ENCODE results near the gene GAS6. TPM values are rescaled to one million over a fixed set of nuclear protein-coding genes. Genes with fewer than 3 reads are reported as not detected.
A peak's percentile ranks its signal among the peaks of the same experiment; 100 is the strongest.
"Not testable (repeated sequence)": the region's sequence is repeated elsewhere in the genome, so short reads cannot be mapped to it uniquely, and the experiment has no call there.

The GAS6 gene
- total RNA-seq, result 36.5 TPM

DNA sequence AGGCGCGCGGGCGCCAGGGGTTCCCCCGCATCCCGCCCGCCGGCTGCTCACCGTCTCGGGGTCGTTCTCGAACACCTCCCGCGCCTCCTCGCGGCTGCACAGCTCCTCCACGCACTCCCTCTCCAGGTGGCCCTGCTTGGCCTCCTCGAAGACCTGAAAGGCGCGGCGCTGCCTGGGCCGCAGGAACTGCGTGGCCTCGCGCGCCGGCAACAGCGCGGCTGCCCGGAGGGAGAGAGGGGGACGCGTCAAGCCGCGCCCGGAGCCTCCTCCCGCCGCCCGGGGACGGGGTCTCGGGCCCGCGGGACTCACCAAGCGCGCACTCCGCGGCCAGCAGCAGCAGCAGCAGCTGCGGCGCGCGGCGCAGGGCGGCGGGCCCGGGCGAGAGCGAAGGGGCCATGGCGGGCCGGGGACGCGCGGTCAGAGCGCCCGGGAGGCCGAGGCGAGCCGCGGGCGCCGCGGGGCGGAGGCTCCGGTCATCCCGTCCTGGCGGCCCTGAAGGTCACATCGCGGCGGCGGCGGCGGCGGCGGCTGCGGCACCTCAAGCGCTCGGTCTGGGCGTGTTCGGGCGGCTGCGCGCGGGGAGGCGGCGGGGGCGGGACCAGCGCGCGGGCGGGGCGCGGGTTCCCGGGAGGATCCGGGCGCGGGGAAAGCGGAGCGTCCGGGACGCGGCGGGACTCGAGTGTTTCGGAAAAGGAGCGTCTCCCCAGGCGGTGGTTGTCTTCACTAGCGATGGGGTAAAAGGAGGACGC is at the start of gene GAS6:
TSS of gene GAS6 (minus strand) at position 553 of the 749 bp plus-strand sequence. CDS start at position 397, 156 bp downstream.
- peak; percentile 75 for ATAC-seq

DNA sequence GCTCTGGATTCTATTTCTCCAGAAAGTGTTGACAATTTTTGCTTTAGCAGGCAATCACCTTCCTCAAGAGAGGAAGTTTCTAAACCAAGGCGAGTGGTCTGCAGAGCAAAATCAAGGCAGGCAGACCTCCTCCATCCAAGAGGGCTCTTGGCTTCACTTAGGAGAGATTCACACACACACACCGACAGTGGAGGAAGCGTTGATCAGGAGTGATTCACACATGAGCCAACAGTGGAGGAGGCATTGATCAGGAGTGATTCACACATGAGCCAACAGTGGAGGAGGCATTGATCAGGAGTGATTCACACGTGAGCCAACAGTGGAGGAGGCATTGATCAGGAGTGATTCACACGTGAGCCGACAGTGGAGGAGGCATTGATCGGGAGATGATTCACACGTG is 49.5 kb upstream of the GAS6 start:
- DNase-seq (ENCODE audit: low spot score); ATAC-seq: not testable (repeated sequence)

More for the DNA sequence above, at the start of gene GAS6:
- peak; percentile 78 for DNase-seq (ENCODE audit: low spot score)

DNA sequence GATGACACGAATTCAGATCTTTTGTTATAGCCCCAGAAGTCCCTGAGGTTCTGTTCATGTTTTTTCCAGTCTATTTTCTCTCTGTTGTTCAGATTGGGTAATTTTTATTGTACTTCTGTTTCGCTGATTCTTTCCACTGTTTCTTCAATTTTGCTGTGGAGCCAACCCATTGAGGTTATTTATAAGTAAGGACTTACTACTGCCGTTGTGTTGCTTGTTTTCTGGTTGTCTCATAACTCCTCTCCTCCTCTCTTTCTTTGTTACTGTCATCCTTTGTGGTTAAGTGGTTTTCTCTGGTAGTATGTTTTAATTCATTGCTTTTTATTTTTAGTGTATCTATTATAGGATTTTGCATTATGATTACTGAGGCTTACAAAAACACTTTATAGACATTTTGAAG is 48.7 kb upstream of the GAS6 start:
- ATAC-seq (no peak), DNase-seq (ENCODE audit: low spot score) (no peak)

DNA sequence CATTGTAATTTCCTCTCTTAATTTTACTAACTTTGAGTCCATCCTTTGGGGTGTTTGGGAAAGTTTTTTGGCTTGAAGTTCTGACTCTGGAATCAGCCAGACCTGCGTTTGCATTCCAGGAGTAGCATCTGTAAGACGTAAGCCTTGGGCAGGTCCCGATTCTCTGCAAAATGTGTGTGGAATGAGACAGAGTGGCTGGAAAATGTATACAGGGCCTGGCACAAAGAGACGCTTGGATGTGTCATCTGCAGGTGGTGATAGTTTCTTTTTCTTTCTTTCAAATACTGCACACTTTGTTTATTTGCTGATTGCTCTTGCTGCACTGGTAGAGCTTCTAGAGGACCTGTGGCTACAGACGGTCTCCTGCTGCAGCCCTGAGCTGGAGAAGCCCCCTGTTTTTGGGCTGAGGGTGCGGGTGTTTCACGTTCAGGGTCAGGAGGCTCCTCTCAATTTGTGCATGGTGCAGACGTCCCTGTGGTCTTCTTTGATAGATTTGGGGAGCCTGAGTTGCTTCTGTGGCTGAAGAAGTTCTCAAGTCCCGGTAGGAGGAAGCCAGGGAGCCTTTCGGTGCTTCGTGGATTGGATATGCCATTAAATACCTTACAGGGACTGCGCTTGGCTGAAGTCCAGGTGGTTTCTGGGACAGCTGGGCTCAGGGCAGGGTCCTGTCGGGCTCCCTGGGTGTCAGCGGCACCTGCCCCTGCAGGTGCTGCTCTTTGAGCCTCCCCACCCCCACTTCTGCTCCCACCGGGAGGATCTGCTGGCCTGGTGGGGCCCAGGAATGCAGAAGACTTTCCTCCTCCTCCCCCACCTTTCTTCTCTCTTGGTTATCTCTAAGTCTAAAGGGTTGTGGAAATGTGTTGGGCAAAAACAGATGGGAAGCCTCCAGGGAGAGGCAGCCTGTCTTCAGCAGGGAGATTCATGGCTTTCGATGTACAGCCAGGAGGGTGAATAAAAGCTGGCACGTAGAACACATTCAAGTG is 44.0 kb upstream of the GAS6 start:
- DNase-seq (ENCODE audit: low spot score) (no peak), ATAC-seq (no peak)

DNA sequence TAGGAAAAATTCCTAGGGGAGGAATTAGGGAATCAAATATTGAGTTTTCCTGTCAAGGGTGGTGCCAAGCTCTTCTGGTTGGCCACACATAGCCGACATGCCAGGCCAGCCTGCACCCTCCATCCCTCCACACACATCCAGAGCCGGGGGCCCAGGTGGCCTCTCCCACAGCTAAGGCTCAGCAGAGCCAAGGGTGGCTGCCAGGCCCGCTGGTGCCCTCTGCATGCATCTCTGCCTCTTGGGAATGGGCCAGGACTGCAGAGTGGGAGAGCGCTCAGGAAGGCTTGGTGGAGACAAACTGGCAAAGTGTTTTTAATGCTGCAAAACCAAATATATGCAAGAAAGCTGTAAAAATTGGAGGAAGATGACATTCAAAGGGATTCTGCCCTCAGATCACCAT is 42.7 kb upstream of the GAS6 start:
- ATAC-seq (no peak), DNase-seq (ENCODE audit: low spot score) (no peak)

DNA sequence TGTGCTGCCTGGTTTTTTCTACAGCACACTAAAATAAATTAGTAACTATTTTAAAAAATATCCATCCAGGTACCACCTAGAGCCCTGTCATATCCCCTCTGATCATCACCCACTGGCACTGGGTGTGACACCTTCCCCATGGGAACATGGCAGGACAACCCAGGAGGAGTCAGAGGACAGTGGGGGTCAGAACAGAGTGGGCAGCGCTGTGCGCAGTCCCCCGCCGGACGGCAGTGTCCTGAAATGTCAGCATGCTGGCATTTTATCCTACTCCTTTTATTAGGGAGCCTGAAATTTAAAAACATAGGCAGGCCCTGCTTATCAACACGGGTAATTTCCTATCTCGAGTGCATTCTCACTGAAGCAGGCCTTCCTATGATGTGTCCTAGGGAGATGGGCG is 42.1 kb upstream of the GAS6 start:
- ATAC-seq (no peak), DNase-seq (ENCODE audit: low spot score) (no peak)

DNA sequence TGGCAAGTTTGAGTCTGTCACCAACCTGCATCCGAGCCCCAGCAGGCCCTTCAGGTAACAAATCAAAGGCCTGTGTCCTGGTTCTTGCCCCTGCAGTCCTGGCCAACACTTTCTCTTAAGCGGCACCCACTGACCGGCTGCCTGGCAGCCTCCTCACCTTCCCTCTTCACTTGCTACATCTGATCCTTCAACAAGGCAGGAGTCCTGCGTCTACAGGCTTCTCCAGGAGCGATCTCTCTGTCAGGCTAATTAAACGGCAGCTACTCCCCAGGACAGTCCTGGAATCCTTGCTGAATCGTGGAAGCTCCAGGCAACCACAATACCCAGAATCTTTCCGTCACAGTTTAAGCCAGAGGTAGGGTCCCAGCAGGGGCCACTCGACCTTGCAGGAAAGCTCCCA is 41.1 kb upstream of the GAS6 start:
- DNase-seq (ENCODE audit: low spot score), result no peak
- no peak for ATAC-seq

DNA sequence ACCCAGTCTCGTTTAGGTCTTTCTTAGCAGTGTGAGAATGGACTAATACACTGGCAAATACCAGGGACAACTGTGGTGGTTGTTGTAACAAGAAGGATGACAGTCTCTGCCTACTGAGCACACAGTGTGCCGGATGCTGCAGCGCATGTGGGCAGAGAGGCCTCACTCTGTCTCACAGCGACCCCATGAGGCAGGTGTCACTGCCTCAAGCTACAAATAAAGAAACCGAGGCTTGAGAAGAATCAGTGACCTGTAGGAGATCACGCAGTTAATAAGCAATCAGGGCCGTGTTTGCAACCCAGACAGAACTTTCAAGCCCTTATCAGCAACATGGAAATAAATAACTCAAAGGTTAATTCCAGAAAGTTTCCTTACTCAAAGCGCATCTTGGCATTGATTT is 40.5 kb upstream of the GAS6 start:
- no peak for DNase-seq (ENCODE audit: low spot score)
- ATAC-seq, result peak; percentile 93

DNA sequence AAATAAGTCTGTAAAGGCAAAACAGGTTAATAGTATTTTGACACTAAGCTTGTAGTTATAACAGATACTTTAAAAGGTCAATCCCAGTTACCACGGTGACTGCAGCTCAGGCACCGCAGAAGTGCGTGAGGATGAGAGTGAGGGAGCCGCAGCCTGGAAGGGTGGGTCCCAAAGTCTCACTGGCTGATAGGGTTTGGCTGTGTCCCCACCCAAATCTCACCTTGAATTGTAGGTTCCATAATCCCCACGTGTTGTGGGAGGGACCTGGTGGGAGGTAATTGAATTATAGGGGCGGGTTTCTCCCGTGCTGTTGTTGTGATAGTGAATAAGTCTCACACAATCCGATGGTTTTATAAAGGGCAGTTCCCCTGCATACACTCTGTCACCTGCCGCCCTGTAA is 40.0 kb upstream of the GAS6 start:
- ATAC-seq (no peak), DNase-seq (ENCODE audit: low spot score) (no peak)

DNA sequence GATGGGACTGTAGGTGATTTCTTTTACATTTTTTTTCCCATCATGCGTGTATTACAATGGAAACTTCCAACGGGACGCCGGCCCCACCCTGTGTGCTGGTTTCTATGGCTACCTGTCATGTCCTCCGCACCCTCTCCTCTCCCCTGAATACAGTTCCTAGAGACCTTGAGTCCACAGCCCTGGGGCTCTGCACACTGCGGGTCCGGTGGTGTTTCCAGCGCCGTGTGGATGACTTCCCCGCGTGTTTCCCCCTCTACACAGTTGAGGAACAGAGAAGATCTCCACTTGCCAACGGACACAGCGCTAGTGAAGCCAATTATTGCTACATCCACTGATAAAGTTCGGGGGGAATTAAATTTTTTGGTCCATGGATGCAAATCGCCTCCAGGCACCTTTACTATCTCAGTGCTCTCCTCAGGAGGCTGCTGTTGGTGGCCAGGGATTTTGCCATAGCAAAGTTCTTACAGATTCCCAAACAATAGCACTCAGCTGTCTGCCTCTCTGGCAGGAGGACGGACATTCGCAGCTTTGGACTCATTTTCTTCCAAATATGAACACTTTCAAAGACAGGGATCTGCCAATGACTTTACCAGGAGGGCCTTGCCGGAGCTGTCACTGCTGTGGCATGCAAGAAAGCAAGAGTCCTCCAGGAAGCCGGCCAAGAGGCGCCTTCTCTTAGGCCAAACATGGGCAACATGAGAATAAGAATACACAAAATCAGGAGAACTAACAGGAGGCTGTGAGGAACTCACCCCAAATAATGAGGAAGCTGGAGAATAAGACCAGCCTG is 39.3 kb upstream of the GAS6 start:
- DNase-seq (ENCODE audit: low spot score) (no peak), ATAC-seq (no peak)

DNA sequence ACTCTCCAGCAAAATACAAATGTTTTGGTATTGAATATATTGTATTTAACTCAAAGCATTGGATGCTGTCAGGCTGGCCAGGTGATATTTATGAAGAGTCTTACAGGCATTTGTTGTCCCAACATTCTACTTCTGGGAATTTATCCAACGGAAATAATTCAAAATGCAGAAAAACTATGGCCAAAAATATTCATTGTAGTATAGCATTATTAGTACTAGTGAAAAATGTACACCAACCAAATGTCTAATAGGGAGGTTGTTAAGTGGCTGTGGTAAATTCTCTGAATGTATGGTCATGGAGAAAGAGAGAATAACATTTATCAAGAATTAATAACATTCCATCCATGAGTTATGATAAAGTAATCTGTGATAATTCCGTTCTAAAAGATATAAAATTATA is 38.6 kb upstream of the GAS6 start:
- DNase-seq (ENCODE audit: low spot score) (no peak), ATAC-seq (no peak)

DNA sequence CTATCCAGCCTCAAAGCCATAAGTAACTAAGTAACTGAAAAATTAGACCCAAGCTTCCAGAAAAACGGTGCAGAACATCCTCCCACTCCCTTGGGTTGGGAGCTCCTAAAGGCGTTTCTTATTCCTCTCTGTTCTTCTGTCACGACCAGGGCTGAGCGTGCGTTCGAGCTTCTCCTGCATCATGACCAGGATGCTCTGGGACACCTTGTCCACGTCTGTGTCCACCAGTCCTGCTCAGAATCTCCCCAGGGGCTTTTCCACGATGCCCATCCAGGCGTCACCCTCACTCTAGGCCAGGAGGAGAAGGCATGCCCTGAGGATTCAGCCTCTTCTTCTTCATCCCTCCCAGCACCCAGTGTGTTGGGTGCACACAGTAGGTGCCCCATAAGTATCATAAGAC is 37.8 kb upstream of the GAS6 start:
- ATAC-seq (no peak), DNase-seq (ENCODE audit: low spot score) (no peak)

DNA sequence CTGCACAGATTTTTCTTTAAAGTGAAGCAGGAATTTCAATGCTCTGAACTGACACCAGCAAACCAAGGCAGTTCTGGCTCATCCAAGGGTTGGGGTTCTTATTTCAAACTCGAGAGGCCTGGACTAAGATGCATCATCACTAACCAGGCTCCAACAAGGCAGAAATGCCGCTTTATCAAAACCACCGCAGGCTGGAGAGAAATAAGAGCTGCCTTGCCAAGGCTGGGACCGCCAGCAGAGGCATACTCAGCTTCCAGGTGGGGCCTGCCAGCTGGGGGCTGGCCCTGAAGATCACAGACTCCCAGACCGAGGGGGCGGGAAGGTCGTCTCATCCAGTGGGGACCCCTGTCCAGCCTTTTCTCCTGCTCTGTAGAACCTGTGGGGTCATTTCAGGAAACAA is 37.4 kb upstream of the GAS6 start:
- ATAC-seq, result no peak
- DNase-seq (ENCODE audit: low spot score), result no peak

DNA sequence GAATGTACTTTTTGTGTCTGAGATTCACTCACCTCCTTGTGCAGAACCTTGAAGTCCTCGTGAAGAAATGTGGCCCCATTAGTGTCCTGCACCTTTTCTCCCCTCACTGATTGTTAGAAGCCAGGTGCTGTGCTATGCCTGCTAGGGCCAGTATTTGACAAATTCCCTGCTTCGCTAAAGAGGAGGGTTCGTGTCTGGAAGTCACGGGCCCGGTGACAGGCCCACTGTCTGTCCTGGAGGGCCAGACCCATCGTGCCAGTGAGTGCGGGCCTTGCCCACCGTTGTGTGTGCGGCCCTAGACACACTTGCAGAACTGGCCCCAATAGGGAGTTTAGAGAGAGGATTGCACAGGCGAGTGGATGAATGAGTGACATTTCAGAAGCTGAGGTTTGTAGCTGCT is 36.8 kb upstream of the GAS6 start:
- no peak for DNase-seq (ENCODE audit: low spot score)
- ATAC-seq, result no peak

DNA sequence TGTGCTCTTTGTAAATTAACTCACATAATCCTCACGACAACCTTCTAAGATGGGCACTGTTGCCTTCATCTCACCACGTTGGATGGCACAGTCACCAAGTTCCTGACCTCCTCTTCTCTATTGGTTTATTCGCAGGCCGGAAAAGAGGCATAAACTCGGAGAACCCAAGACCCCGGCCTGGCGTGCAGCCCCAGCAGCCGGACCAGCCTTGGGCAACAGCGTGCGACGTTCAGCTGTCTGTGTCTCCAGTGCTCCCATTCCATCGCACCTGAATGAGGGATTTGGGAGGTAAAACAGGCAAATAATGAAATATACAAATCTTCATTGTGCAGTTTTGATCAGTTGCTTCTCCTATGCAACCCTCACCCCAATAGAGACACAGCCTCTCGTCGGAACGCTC is 34.5 kb upstream of the GAS6 start:
- DNase-seq (ENCODE audit: low spot score), result no peak
- ATAC-seq, result no peak

DNA sequence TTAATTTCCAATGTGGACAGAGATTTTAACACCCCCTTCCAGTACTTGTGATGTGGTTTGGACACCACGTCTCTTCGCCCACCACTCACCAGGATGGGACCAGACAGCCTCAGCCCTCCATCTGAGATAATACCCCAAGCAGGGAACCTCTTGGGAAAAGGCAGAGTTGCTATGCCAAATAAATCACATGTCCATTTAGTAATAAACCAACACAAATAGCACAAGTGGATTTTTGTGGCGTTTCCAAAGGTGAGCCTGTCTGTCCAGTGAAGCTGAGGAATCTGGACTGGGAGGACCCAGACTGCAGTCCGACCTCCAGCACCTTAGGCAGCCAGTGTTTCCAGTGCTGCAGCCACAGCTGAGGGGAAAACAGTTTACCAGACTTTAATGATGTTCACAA is 34.1 kb upstream of the GAS6 start:
- ATAC-seq (no peak), DNase-seq (ENCODE audit: low spot score) (no peak)

DNA sequence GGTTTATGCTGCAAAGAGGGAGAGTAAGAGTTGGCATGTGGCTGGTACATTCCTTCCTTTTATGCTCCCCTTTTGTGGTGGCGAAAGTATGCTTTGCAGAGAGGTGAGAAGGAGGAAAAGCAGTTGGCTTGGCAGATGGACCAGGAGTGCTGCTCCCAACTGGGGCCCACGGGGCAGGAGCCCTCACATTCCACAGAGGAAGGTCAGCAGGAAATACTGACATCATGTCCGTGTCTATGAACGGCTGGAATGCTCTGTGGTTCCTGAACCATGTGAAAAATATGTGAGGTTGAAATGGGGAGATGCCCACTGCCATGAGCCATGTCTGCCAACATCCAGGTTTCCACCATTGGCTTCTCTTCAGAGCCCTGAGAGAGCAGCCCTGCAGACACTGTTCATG is 33.3 kb upstream of the GAS6 start:
- no peak for ATAC-seq
- peak; percentile 23 for DNase-seq (ENCODE audit: low spot score)

DNA sequence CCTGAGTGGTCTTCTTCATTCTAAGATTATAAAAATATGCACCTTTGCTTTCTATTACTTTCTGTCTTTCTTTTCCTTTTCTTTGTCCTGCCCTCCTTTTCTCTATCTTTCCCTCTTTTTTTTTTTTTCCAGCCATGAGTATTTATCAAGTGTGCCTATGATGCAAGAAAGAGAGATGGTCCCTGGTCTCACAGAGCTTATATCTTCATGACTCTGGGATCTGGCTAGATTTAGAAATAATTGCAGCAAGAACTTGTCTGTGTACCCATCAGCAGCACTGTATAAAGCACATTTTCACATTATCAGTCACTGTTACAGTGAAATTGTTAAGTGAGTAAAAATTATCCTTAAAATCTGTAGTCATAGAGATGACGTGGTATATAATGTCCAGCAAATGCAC is 31.6 kb upstream of the GAS6 start:
- DNase-seq (ENCODE audit: low spot score), result no peak
- no peak for ATAC-seq

DNA sequence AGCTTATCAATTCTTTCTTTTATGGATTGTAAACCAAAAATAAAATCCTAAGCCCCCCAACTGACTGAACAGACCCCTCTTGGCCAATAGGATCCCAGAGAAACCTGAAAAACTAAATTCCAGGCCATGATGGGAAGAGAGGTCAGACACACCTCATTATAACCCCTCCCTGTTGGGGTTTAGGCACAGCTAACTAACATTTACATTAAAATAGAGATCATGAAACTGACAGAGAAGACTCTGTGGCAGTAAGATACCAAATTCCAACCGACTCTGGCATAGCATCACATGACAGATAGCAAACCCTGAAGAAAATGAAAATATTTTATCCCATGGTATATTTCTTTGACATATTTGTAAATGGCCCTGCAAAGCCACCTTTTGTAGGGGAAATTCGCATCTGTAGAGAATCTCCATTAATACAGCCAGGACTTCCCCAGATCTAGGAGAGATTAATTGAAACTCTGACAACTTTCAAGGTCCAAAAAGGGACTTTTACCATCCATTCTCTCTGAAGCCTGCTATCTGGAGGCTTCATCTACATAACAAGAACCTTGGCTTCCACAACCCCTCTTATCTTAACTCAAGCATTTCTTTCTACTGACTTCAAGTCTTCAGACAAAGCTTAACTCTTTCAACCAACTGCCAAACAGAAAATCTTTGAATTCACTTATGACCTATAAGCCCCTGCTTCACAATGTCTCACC is 27.1 kb upstream of the GAS6 start:
- ATAC-seq (no peak), DNase-seq (ENCODE audit: low spot score) (no peak)

DNA sequence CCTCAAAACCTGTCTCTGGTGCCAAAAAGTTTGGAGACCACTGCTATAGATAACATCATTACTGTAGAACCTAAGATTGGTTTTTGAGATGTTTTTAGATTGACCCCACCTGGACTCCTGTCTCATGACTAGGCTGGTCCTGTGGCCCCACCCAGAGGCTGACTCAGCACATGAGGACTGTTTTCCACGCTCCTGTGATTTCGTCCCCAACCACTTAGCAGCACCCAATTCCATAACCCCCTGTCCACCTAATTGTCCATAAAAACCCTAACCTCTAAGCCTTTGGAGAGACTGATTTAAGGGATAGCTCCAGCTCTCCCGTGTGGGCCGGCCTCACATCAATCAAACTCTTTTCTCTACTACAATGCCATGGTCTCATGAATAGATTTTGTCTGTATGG is 25.6 kb upstream of the GAS6 start:
- DNase-seq (ENCODE audit: low spot score) (no peak), ATAC-seq (peak; percentile 40)

Measured in left lobe of liver (tissue), 2 donors.